Astrocyte of the hippocampus (primary cell): ENCODE measurements around the gene AMOT.

Experiments
- DNase-seq: peaks from one replicate; pipeline ENCODE4 v3.0.0; 2011; ENCODE audit warnings: low read depth, low spot score

Gene AMOT

DNA sequence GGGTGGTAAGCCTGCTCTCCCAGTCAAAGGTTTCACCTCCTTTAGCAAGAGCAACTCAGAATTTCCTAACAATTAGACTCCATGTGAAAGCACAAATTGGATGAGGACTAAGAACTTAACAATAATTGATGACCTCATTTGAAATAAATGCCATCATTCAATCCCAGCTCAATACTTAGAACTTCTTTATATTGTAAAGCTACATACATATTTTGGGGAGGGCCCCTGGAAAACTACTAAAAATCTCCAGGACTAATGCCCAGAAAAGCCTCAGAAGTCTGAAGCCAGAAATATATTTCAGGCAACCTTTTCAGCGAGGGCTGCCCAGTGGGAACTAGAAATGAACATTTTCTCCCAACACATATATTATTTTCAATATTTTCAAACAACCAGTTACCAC lies 38.1 kb downstream of the AMOT start:
- no peak for DNase-seq

DNA sequence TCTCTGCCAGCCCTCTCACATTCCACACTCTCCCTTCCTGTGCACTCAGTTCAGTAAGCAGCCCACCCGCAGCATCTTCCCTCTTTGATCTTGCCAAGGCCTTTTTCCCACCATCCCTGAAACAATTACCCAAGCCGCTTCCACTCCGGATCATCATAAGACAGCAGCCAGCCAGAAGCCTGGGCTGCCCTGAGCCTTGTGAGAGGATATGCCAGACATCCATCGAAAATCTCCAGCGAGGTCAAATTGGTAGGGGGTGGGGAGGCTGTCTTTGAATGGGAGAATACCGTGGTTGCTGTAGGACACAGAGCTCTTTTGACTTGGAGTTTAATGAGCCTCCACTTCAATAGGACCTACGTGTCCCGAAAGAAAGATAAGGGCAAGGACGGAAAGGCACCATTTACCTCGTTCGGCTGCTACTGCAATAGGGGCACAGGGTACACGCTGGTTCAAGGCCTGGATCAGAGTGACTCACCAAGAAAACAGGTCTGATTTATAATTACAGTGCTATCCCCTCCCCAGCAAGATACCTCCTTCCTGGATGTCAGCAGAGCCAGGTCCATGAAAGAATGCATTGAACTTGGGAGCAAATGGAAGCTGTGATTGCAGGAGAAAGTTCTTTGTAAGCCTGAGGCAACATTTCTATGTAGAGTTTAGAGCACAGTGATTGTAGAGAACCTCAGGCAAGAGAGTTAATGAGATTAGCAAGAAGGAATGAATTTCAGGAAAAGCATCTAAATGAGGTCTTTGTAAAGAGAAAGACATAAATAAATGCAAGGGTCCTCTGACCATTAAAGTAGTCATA lies 39.5 kb downstream of the AMOT start:
- peak; percentile 24 for DNase-seq

DNA sequence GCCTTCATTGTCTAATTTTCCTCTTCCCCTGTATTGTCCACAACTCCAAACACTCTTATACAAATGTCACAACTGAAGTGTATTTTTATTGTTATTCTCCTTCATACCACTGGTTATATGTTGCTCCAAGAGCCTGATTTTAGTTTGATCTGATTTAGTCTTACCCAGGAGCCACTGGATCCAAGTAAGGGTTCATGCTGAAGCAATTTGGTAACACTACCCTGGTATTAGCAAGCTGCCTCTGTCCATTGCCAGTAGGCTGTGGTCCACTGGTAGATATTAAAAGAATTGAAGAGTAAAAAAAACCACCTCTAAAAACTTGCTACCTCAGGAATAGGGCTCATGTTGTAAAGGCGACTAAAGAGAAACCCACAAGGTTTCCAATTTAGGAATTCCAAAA lies 41.2 kb downstream of the AMOT start:
- DNase-seq = no peak

DNA sequence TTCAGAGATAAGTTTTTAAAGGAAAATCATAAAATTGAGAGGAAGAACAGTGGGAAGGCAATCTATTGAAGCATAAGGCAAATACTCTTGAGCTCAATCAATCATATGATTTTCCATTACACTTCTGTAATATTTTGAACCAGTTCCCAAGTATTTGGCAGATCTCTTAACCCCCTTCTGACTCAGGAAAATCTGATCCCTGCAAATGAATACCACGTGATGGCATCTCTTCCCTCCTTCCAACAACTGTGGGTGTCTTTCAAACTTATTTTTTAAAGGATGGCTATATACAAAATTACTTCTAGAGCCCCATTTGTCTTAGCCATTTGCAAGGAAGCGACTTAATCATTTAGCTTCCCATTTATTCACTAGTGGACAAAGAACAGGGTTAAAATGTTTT lies 41.9 kb downstream of the AMOT start:
- no peak for DNase-seq

DNA sequence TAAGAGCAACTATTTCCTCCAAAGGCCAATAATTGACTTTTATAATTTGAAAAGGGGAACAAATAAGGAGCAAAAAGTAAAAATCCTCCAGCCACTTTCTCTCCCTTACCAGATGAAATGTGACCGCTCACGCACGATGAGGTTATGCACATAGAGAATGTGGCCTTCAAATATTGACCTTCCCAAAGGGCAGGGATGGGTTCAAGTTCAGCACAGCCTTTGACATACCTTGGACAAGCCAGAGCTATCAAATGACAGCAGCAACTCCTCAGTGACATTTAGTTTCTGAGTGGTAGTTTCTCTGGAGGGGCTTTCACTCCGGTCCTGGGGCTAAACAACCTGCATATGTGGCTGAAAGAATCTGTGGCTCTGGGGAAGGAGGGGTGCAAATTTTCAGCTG lies 50.7 kb downstream of the AMOT start:
- DNase-seq = no peak

DNA sequence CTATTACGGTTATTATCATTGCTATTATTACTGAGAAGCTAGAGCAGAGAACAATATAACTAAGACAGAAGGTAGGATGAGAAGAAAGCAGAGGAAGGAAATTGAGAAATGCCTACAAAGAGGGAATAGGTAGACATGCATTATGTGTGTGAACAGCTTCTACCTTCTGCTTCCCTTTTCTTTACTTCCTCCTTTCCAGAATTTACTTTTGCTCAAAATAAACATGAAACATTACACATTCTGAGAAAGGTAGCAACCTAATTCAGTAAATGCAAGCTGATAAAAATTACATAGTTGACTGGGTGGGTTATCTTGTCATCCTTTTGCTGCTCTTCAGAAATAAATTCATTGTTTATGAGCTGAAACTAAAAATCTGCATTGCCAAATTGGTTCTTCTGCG lies 54.6 kb downstream of the AMOT start:
- no peak for DNase-seq

DNA sequence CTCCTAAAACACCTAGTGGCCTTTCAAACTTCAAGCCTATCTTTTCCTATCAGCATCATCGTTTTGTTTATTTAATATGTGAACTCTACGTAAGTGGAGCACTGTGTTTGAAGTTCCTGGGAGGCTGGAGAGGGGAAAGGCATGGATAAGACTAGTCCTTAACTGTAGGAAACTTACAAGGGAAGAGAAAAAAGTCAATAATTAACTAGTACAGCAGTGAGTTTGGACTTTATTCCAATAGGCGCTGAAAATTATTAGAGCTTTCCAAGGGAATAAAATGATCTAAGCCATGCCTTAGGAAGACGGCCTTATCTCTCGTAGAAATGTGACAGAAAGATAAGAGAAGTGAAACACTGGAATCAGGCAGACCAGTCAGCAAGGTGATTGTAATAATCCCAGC lies 55.3 kb downstream of the AMOT start:
- DNase-seq = no peak

DNA sequence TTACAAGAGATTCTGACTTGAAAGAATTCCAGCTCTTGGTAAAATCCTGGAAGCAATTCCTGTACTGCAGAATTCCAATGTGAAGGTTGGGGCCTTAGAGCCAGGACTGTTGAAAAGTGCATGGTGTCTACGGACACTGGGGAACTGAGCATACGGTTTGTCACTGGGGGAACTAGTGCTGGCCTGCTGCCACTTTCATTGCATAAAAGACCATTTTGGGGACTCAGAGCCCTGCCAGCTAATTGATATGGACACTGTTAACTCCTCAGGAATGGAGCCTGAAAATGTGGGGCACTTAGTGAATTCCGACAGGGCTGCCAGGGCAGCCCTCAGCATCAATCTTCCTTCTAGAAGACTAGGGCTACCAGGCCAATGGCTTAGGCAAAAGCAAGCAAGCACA lies 55.9 kb downstream of the AMOT start:
- DNase-seq = peak; percentile 11

DNA sequence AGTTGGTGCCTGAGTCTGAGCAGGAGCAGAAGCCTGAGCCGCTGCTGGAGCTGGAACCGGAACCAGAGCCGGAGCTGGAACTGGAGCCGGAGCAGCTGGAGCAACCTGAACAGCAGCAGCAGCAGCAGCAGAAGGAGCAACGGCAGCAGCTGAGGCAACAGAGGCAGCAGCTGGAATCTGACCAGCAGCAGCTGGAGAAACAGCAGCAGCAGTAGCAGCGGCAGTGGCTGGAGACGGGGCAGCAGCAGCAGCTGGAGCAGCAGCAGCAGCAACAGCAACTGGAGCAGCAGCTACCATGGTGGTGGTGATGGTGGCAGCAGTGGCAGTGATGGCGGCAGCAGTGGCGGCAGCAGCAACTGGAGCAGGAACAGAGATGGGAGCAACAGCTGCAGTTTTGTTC lies 61.5 kb downstream of the AMOT start:
- DNase-seq = no peak

DNA sequence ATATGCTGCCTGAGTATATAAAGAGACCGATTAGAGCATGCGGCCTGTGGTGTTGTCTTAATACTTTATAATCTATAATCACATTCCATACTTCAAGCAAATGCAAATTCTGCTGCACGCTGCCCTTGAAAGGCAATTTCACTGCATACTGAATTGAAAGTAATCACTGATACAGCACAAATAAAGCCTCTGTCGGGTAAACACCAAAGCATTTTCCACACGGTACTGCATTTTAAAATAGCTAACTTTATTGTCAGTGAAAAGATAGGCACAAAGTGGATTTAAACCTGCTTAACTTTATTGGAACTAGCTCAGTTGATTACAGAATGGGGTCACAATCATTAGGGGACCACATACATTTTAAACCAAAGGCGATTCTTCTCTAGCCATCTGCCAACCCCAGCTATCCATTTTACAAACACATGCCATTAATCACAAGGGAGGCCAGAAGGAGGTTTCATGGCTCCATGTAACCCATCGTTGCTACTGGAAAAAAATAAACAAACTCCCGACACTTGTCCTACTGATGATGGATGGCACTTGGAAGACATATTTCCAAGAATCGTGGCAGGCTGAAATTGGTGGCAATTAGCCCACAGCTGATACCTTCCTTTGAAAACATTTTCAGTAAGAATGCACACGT lies 65.9 kb downstream of the AMOT start:
- DNase-seq = peak; percentile 5

DNA sequence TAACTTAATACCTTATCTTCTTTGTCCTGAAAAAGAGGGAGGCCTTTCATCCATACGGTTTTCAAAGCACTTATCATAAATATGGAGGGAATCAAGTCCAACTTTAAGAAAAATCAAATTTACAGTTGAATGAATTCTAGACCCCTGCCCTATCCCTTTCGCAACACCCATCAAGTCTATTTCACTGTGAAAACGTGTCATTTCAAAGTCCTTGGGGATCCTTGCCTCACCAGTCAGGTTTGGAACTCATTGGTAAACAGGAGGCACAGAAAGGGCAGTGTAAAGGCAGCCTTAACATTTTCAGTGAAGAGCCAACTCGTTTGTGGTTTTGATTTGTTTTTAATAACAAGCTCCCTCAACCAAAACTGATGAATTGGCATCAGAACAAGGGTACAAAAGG lies 66.5 kb downstream of the AMOT start:
- DNase-seq = peak; percentile 8

DNA sequence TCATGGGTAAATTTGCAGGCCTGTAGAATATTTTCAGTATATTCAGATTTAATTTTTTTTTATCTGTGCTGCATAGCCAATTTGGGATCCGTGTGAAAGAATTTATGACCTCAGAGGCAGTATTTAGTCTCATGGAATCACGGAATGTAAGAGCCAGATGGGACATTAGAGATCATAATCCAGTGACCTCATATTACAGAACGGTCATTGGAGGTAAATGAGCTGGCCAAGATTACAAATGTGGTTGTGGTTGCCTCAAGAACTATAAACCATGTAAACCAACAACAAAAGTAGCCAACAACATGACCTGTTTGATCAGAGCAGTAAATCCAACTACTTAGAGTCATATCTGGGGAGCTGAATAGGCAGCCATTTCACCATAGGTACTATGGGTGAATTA lies 71.6 kb downstream of the AMOT start:
- peak; percentile 38 for DNase-seq

DNA sequence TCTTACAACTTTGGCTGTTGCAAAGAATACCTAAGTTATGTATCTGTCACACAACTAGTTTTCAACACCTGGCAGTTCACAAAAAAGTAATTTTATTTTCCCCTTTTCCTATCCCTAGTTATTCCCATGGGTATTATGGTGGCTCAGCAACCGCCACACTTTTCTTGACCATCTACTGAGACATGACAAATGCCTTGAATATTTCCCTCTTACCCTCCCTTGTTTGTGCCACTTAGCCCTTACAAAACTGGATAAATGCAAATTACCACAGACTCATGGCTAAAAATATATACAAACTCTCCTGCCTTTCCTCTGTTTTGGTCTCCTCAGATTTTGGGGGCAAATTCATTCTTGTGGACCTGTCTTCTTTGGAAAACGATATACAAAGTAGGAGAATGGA lies 72.1 kb downstream of the AMOT start:
- no peak for DNase-seq

DNA sequence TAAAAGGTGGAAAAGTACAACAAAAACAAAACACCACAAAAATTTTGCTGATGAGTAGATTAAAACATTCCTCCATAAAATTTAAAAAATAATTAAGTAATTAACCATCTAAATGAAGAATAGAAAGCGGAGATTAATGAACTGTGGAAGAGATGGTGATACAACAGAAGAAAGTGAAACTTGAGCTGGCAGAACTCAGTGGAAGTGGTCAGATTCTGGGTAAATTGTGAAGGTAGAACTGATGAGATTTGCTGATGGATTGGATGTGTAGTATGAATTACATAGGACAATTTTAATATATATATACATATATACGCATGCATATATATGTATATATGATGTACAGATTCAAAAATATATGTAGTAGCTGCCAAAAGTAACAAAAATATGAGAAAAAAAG lies 73.9 kb downstream of the AMOT start:
- no peak for DNase-seq

DNA sequence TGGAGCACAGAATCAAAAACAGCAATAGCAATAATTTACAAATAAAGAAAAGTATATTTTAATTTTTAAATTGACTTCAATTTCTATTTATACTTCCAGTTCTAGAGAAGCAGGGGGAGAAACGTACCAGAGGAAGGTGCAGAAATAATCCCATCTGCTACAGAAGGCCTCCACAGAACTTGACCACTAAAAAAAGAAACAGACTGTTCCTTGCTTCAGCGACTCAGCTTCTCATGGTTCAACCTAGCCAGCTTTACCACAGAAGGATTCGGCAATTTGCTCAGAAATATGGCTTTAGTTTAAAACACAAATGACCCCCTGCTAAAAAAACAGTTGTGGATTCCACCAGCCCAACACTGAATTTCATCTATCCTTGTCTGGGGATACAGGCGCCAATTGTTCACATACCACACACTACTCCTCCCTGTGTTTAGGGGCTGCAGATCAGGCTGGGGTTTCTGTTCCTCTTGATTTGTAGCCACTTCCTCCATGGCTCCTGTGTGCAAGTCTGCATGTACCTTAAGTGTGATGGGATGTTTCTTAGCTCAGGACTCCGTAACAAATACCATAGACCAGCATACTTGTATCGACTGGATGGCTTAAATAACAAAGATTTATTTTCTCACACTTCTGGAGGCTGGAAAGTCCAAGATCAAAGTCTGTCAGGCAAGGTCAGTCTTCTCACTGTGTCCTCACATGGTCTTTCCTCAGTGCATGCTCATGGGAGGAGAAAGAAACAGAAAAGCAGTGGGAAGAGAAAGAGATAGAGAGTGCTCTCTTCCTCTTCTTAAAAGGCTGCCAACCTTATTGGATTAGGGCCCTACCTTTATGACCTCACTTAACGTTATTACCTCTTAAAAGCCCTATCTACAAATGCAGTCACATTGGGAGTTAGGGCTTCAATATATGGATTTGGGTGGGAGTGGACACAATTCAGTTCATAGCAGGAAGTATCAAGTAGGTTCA lies 79.1 kb downstream of the AMOT start:
- DNase-seq = no peak

DNA sequence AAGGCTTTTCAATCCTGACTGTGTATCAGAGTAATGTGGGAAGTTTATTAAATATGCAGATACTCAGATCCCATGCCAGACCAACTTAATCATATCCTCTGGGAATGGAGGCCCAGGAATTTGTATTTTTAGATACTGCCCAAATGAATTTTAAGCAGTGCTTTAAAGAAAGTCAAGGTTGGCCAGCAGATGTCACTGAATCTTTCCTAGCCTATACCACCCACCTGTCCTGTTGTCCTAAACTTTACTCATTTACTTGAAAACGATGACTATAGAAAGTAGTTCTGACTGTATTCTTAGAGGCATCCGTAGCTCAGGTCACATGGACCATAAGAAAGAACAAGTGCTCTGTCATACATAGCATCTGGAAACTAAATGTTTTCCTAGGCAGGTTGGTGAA lies 79.9 kb downstream of the AMOT start:
- DNase-seq = peak; percentile 14

DNA sequence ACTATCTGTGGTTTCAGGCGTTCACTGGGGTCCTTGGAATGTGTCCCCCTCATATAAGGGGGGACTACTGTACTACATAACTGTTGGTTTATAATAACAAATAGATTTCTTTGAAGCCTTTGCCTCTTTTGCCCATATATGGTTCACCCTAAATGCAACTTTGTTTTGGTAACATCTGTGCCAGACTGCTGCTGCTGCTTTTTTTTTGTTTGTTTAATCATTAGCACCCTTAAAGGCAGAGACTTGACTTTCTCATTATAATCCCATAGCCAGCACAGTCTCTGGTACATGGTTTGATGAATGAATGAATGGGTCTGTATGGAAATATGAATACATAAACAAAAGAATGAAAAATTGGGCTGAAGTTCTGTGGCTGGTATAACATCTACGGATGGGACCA lies 80.7 kb downstream of the AMOT start:
- no peak for DNase-seq

DNA sequence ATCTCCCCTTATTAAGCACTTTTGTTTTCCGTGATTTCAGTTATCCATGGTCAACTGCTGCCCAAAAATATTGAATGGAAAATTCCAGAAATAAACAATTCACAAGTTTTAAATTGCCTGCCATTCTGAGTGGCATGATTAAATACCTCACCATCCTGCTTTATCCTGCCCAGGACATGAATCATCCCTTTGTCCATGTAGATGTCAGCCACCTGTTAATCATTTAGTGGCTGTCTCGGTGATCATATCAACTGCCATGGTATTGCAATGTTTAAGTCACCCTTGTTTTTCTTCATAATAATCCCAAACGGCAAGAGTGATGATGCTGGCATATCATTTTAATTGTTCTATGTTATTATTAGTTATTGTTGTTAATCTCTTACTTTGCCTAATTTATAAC lies 81.1 kb downstream of the AMOT start:
- DNase-seq = no peak

DNA sequence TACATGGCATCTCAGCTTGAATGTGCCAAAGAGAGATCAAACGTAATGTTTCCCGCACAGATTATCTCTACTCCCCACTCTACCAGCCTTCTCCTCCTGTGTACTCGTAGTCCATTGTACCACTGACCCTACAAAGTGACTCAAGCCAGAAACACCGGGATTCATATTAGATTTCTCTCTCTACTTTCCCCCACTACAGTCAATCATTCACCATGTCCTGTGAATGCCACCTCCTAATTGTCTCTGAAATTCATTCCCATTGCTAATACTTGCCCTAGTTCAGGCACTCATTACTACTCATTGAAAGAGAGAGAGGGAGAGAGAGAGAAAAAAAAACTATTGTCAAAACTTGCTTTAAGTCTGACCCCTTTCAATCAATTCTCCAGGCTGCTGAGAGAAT lies 82.7 kb downstream of the AMOT start:
- DNase-seq = no peak

DNA sequence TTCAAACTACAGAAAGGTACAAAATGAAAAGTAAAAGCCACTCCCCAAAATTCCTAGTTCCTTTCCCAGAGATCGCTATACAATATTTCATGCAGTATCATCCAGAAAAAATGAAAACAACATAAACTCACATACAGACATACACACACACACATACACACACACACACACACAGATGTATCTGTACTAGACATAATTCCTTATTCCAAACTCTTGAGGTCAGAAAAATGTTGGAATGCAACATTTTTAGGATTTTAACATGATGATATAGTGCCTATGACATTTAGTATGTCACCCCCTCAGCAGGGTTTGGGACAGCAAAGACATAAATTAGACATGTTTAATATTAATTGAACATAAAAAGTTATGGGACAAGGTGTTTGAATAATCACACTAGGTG lies 87.5 kb downstream of the AMOT start:
- DNase-seq = no peak

DNA sequence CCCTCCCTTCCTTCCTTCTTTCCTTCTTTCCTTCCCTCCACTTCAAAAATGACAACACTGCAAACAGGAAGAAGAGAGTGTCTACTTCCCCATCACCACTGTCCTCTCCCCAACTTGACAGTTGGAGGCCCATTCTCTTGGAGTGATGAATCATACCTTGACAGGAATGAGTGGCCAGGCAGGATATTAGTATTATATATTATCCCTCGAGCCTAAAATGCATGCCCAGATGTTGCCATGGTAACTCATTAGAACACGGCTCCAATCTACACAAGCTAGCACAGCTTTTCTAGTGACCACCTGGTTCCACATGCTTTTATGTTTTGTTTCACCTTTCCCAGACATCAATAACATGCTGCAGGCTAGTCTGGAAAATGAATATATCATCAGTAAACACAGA lies 89.6 kb downstream of the AMOT start:
- no peak for DNase-seq

DNA sequence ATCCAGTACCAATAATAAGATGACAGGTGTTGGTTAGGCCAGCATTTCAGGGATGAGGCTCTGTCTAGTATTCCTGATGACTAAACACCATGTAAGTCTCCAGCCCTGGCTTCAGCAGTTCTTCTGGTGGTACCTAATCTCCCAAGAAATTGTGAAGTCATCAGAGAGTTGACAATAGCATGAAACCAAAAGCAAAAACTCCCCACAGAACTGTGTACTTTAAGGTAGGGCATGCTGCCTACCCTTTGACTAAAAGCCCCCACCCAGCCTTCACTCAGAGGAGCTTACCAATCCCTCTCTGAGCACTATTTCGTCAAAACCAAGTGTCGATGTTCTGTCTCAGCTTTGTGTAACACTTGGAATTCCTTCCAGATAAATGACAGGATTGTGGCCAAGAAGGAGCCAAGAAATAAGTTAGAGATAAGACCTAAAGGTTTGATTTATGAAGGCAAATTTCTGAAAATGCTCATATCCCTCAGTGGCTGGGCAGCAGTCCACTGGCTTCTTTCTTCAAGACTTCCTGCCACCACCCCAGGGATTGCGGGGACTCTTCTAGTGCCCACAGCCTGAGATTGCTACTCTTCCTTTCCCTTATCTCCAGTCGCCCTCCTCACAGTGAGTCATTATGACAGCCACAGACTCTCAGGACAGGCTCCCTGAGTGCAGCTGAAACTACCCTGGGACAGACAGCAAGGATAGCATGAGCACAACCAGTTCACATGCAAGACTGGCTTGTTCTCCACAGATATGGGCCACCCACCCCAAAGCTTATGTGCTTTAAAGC lies 93.6 kb downstream of the AMOT start:
- peak; percentile 11 for DNase-seq
